ENCODE measurements around the gene PCSK1. TPM values are rescaled to one million over a fixed set of nuclear protein-coding genes. Genes with fewer than 3 reads are reported as not detected.

Gene PCSK1
- total RNA-seq, 4 donors from 2014 or later, result 0.11 to 1.3 (median 1.3) TPM; not detected in 1

DNA sequence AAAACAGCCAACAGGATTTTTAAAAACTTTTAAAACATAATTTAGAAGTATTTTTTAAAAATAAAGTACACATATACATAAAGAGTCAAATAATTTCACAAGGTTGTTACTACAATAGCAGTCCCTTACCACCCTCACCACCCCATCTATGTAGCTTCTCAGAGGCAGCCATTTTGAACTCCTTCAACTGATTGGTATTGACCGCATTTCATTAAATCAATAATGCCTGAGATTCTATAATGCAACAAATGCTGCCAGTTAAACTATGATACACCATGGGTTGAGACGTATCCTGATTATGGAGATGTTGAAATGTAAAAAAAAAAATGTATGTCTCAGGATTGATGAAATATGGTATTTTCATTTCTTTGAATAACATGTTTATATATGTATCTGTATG lies 78.8 kb downstream of the PCSK1 start:
- TF ChIP-seq POLR2A (IDR thresholded peaks at IDR 0.05; ENCODE audit: low read depth), result no peak
- TF ChIP-seq POLR2AphosphoS5 (IDR thresholded peaks at IDR 0.05), result no peak
- TF ChIP-seq, protein P1, sequence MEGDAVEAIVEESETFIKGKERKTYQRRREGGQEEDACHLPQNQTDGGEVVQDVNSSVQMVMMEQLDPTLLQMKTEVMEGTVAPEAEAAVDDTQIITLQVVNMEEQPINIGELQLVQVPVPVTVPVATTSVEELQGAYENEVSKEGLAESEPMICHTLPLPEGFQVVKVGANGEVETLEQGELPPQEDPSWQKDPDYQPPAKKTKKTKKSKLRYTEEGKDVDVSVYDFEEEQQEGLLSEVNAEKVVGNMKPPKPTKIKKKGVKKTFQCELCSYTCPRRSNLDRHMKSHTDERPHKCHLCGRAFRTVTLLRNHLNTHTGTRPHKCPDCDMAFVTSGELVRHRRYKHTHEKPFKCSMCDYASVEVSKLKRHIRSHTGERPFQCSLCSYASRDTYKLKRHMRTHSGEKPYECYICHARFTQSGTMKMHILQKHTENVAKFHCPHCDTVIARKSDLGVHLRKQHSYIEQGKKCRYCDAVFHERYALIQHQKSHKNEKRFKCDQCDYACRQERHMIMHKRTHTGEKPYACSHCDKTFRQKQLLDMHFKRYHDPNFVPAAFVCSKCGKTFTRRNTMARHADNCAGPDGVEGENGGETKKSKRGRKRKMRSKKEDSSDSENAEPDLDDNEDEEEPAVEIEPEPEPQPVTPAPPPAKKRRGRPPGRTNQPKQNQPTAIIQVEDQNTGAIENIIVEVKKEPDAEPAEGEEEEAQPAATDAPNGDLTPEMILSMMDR (IDR thresholded peaks at IDR 0.05), result no peak
- TF ChIP-seq EP300 (IDR thresholded peaks at IDR 0.05), result no peak
- H3K27me3 ChIP-seq, result no peaks in the 10 kb centered on the region
- H3K9me3 ChIP-seq, result no peaks in the 10 kb centered on the region
- intact Hi-C loops (cut with DNase I), result no loop called here
- no peak overlapping the region for H3K4me3 ChIP-seq
- no peak overlapping the region for H3K27ac ChIP-seq (replicated peaks in 1 of 4)
- H3K36me3 ChIP-seq, result no peaks in the 10 kb centered on the region
- DNase-seq (ENCODE audit: extremely low spot score), result no peak
- 99% methylated on average over 2 of the region's 2 CpGs for WGBS
- H3K4me1 ChIP-seq, result no peaks in the 10 kb centered on the region

DNA sequence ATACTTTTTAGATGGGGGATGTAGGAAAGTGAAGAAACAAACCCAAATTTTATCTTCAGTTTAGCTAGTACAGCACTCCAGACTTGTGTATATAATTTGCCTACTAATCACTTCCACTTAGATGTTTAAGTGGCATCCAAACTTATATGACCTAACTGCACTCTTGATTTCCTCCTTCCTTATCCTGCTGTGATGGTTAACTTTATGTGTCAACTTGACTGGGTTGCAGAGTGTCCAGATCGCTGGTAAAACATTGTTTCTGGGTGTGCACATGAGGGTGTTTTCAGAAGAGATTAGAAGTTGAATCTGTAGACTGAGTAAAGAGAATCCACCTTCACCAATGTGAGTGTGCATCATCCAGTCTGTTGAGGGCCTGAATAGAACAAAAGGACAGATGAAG lies 79.8 kb downstream of the PCSK1 start:
- Histone ChIP-seq H3K27me3 (no peaks in the 10 kb centered on the region), H3K9me3 (no peaks in the 10 kb centered on the region), H3K27ac (replicated peaks in 1 of 4) (no peak overlapping the region), H3K36me3 (no peaks in the 10 kb centered on the region), H3K4me3 (no peak overlapping the region), H3K4me1 (no peaks in the 10 kb centered on the region)
- WGBS, result 100% methylated on average over 1 of the region's 1 CpG
- intact Hi-C loops (cut with DNase I), result no loop called here
- TF ChIP-seq POLR2AphosphoS5 (IDR thresholded peaks at IDR 0.05) (no peak), EP300 (IDR thresholded peaks at IDR 0.05) (no peak), POLR2A (IDR thresholded peaks at IDR 0.05; ENCODE audit: low read depth) (no peak)
- TF ChIP-seq, protein P1 (IDR thresholded peaks at IDR 0.05), result no peak
- no peak for DNase-seq (ENCODE audit: extremely low spot score)

DNA sequence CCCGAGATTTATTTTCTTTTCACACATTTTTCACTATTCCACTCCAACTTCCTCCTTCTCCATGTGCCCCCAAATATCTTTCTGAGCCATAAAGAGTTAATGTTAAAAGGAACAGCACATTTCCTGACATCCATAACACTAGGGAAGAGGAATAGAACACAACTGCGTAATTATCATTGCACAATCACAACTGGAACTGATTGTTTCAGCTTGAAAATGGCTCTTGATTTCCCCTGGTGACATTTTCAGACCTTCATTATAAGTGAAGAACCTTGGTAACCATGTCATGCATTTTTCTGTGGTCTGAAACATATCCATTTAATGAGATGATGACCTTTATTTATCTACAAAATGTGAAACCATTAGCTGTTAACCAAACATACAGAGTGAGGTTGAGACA lies 82.4 kb downstream of the PCSK1 start:
- no peaks in the 10 kb centered on the region for H3K4me1 ChIP-seq
- no peaks in the 10 kb centered on the region for H3K36me3 ChIP-seq
- intact Hi-C loops (cut with DNase I), result no loop called here
- 73% methylated on average over 2 of the region's 2 CpGs for WGBS
- no peak overlapping the region for H3K27ac ChIP-seq (replicated peaks in 1 of 4)
- TF ChIP-seq EP300 (IDR thresholded peaks at IDR 0.05), result no peak
- no peaks in the 10 kb centered on the region for H3K9me3 ChIP-seq
- no peak for DNase-seq (ENCODE audit: extremely low spot score)
- H3K27me3 ChIP-seq, result no peaks in the 10 kb centered on the region
- H3K4me3 ChIP-seq, result no peak overlapping the region

DNA sequence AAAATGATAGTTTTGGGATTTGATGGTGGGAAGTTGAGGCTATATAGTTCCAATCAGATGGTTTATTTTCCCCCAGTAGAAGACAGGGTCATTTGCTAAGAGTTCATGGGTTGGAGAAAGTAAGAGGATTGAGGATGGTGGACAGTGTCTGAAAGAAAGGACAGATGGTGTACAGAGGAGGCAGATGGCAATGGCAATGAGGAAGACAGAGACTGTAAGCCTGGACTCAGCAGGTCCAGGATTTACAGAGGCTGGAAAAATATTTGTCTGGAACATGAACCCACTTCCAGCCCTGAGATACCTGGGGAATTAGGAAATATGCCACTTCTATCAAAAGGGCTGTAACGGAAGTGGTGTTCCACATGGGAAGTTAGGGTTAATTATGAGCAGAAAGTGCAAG lies 84.5 kb downstream of the PCSK1 start:
- intact Hi-C loops (cut with DNase I), result loop anchor here (10.0 kb wide), 2 partner anchors 376 to 816 kb away; no protein-coding TSS in a partner anchor
- Histone ChIP-seq H3K4me1 (no peaks in the 10 kb centered on the region), H3K4me3 (no peak overlapping the region), H3K27me3 (no peaks in the 10 kb centered on the region), H3K36me3 (no peaks in the 10 kb centered on the region), H3K27ac (replicated peaks in 1 of 4) (no peak overlapping the region), H3K9me3 (no peaks in the 10 kb centered on the region)
- DNase-seq (ENCODE audit: extremely low spot score), result no peak
- TF ChIP-seq POLR2A (IDR thresholded peaks at IDR 0.05; ENCODE audit: low read depth) (no peak), EP300 (IDR thresholded peaks at IDR 0.05) (no peak), POLR2AphosphoS5 (IDR thresholded peaks at IDR 0.05) (no peak)
- TF ChIP-seq, protein P1 (IDR thresholded peaks at IDR 0.05), result no peak
- 92% methylated on average over 1 of the region's 1 CpG for WGBS

DNA sequence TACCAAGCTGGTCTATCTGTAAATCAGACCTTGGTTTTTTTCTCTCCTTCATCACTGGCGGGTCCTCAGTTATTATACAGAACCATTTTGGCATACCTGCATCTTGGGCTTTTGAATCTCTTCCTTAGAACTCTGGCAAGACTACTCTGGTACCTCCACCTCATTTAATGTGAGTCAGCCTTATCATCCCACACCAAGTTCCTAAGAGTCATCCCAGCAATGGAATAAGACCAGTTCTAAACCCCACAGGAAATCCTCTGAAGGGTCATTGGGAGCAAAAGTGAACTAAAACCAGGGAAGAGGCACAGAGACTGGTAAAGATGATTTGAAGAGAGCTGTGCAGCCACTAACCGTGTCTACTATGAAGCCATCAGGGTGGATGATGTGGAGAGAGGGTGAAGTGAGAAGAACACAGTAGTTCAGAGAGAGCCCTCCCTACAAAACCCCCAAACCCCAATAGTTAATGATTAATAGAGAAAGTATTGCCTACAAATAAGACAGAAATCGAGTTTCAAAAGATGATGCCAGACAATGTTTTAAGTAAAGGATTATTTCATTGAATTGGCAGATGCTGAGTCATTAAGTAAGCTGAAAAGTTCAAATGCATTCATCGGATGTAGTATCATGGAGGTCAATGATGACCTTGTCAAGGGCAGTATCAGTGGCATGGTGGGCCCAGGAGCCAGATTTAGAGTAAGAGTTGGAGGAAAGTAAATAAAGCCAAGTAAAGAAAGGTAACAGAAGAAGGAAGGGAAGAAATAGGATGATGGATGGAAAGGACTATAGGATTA lies 85.4 kb downstream of the PCSK1 start:
- TF ChIP-seq EP300 (IDR thresholded peaks at IDR 0.05) (no peak), POLR2A (IDR thresholded peaks at IDR 0.05; ENCODE audit: low read depth) (no peak), POLR2AphosphoS5 (IDR thresholded peaks at IDR 0.05) (no peak)
- Histone ChIP-seq H3K4me3 (no peak overlapping the region), H3K9me3 (no peaks in the 10 kb centered on the region), H3K27ac (replicated peaks in 1 of 4) (no peak overlapping the region), H3K4me1 (no peaks in the 10 kb centered on the region), H3K27me3 (no peaks in the 10 kb centered on the region), H3K36me3 (no peaks in the 10 kb centered on the region)
- DNase-seq (ENCODE audit: extremely low spot score), result no peak
- intact Hi-C loops (cut with DNase I), result loop anchor here (10.0 kb wide), 2 partner anchors 377 to 817 kb away; no protein-coding TSS in a partner anchor
- 87% methylated on average over 4 of the region's 4 CpGs for WGBS

Data from esophagus muscularis mucosa (tissue), 4 donors.